Gastrocnemius medialis (tissue), 4 donors: ENCODE measurements around the gene OMP.

ENCODE experiments used
- CTCF ChIP-seq, 5 experiments: fragments of 450-650 bp in 3 of 5; fragments of 200-600 bp in 2 of 5; sonication (generic) in 2 of 5; IDR thresholded peaks in 4 of 5; conservative IDR thresholded peaks in 1 of 5; 1 replicate in 4 of 5; 2 replicates in 1 of 5; pipeline ENCODE4 v1.5.1; 2016 to 2019; ENCODE audit warnings: antibody characterized with exemption in 5 of 5, mild to moderate bottlenecking in 3 of 5, moderate library complexity in 3 of 5
- POLR2A ChIP-seq, 2 donors: fragments of 450-650 bp; IDR thresholded peaks; one replicate each; pipeline ENCODE4 v1.6.1; 2017; ENCODE audit warnings: antibody characterized with exemption in 2 of 2, mild to moderate bottlenecking in 2 of 2, moderate library complexity in 2 of 2

DNA sequence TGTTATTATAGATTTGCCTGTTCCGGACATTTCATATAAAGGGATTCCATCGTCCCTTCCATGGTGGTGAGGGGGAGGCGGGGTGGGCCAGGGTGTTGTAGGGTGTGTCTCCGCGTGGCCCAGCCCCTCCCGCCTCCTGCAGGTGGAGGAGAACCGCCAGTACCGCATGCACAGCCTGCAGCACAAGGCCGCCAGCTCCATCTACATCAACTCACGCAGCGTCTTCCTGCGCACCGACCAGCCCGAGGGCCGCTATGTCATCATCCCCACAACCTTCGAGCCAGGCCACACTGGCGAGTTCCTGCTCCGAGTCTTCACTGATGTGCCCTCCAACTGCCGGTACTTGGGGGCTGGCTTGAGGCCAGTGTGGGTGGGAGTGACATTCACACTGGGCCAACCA is 17.9 kb downstream of the OMP start:
- no peak for TF ChIP-seq CTCF (IDR thresholded peaks at IDR 0.05 in 4 of 5, conservative IDR thresholded peaks at IDR 0.05 in 1 of 5)
- TF ChIP-seq POLR2A (IDR thresholded peaks at IDR 0.05), result no peak
